VCaP (cell line): ENCODE measurements around the gene PLXNB3.

Source experiments
- H3K27ac ChIP-seq: fragments of 450-650 bp; 2 replicates; pipeline ENCODE4 v1.5.1; 2017
- TF ChIP-seq, protein P1 (sequence below): fragments of 450-650 bp; conservative IDR thresholded peaks from 2 replicates; pipeline ENCODE4 v1.5.1; 2017; ENCODE audit warnings: mild to moderate bottlenecking, moderate library complexity

Gene PLXNB3

DNA sequence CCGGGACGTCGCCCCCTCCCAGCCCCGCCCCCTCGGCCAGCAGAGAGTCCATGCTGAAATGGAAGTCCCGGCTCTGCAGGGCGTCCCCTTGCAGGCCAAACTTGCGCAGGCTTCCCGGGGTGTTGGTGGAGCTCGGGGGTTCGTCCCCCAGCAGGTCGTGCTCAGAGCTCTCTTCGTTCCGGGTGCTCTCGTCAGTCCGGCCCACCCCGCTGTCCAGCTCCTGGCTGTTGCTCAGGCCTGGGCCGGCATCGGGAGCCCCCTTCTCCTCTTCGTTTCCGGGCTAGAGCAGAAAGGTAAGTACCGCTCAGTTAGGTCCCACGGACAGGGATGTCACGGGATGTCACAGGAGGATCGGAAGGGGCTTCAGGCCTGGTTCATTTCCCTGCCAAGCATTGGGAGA lies 40.6 kb downstream of the PLXNB3 start:
- TF ChIP-seq, protein P1, sequence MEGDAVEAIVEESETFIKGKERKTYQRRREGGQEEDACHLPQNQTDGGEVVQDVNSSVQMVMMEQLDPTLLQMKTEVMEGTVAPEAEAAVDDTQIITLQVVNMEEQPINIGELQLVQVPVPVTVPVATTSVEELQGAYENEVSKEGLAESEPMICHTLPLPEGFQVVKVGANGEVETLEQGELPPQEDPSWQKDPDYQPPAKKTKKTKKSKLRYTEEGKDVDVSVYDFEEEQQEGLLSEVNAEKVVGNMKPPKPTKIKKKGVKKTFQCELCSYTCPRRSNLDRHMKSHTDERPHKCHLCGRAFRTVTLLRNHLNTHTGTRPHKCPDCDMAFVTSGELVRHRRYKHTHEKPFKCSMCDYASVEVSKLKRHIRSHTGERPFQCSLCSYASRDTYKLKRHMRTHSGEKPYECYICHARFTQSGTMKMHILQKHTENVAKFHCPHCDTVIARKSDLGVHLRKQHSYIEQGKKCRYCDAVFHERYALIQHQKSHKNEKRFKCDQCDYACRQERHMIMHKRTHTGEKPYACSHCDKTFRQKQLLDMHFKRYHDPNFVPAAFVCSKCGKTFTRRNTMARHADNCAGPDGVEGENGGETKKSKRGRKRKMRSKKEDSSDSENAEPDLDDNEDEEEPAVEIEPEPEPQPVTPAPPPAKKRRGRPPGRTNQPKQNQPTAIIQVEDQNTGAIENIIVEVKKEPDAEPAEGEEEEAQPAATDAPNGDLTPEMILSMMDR = no peak
- H3K27ac ChIP-seq = no peak overlapping the region

DNA sequence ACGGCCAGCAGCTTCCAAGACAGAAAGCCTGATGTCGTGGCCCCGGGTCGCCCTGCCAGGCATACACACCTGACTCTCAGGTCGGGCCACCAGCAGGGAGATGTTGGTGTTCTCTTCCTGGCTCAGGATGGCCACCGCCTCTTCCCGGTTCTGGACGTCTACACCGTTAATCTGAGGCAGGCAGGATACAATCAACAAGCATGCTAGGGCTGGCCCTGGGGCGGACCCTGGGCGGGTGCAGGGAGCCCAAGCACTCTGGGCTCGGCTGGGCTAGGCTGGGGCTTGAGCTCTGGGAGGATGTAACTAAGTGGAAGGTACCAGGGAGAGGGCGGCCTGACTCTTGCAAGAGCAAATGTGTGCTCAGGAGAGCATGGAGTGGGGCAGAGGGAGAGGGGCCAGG lies 41.4 kb downstream of the PLXNB3 start:
- TF ChIP-seq, protein P1 = no peak
- H3K27ac ChIP-seq = no peak overlapping the region

DNA sequence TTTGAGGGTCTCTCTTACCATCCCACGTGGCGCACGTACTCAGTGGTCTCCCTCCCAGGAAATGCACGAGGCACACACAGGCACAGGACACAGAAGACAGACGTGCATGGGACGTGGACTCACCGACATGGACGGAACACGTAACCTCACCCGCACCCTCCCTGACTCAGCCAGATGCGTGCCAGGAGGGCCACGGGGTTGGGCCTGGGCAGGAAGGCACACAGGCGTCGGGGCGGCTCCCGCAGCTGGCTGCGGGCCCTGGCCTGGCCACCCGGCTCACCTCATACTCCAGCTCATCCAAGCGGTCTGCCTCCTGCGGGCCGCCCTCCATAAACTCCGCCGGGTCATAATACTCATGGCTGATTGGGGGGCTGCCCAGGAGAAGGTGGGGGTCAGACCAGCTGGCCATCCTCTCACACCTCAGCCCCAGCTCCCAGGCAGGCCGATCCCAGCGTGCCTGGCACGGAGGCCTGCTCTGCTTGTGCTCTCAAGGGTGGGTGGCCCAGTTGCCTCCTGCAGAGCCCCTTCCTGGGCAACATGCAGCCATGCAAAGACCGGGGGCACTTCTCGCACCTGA lies 43.0 kb downstream of the PLXNB3 start:
- no peak overlapping the region for H3K27ac ChIP-seq
- TF ChIP-seq, protein P1 = no peak

DNA sequence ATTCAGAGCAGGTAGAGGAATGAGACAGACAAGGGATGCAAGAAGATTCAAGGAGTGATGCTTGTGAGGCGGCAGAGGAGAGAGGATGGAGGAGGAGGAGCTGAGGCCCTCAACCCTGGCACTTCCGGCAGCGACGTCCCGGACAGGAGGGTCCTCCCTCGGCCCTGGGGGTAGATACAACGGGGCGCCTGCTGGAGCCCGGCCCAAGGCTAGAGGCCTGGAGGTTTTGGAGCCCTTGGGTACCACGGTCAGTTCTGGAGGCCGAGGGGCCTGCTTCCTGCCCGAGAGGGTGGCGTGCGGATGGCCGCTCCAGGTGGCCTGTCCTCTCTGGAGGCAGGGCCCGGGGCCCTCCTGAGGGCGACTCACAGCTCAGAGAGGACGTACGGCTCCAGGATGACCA lies 43.9 kb downstream of the PLXNB3 start:
- TF ChIP-seq, protein P1 = no peak
- H3K27ac ChIP-seq = no peak overlapping the region

DNA sequence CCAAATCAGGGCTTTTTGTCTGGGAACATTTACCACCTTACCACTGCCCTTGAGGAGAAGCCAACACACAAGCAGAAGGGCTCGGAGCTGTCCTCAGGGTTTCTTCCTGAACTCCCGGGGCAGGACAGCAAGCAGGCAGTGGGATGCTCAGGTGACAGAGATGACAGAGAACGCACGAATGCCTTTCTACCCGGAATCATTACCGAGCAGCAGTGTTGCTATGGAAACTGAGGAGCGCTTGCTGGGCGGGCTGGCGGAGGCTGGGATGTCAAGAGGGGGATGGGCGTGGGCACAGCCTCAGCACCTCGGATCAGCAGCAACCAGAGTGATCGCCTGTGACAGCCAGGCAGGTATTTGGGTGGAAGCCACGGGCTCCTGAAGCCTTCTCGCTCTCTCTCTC lies 48.2 kb downstream of the PLXNB3 start:
- TF ChIP-seq, protein P1 = no peak
- no peak overlapping the region for H3K27ac ChIP-seq

DNA sequence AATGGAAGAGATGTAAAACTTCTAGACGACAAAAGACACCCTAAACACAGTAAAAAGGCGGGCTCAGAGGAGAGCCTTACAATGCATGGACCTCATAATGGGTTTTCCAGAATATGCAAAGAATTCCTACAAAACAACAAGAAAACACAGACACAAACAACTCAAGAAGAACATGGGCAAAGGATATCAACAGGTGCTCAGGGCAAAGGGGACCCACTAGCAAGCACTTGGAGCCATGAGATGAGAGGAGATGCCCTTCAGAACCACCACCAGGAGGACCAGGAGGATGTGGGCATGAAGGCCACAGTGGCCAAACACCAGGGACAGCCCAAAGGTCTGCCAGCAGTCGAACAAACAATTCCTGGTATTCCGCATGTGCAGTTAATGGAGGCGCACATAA lies 49.1 kb downstream of the PLXNB3 start:
- H3K27ac ChIP-seq = no peak overlapping the region
- TF ChIP-seq, protein P1 = no peak

DNA sequence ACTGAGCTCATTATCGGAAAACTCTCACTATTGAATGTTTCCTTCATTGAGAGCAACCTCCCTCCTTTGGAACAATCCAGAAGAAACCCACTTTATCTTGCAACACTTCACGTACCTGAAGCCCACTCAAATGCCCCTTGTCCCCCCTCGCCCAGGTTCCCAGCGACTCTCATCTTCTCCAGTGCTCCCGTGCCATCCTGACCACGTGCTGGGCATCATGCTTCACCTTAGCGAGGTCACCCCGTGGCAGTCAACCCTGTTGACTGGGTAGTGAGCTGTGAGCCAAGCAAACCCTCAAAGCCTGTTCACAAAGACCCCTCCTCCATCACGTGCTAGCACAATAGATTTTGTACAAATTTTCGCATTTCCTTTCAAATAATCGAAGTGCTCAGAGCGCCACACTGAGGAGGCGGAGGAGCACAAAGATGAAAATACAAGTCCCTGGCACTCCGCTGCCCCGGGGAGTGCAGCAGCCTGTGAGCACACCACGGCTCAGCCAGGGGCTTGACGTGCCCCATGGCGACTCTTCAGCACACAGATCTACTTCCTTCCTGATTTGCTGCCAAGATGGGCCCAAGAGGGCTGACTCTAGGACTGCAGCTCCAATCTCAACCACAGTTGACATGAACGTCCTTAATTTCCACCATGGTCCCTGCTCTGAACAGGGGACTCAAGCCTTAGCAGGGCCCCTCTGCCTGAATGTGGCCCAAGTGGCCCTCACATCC lies 50.7 kb downstream of the PLXNB3 start:
- TF ChIP-seq, protein P1 = no peak
- H3K27ac ChIP-seq = peak overlapping the region; percentile 13; the same call in 1 of the 2 replicates
